ENCODE data around the gene LIN37.
A peak's percentile ranks its signal among the peaks of the same experiment; 100 is the strongest.
"Not testable (repeated sequence)": the region's sequence is repeated elsewhere in the genome, so short reads cannot be mapped to it uniquely, and the experiment has no call there.

LIN37 gene

DNA sequence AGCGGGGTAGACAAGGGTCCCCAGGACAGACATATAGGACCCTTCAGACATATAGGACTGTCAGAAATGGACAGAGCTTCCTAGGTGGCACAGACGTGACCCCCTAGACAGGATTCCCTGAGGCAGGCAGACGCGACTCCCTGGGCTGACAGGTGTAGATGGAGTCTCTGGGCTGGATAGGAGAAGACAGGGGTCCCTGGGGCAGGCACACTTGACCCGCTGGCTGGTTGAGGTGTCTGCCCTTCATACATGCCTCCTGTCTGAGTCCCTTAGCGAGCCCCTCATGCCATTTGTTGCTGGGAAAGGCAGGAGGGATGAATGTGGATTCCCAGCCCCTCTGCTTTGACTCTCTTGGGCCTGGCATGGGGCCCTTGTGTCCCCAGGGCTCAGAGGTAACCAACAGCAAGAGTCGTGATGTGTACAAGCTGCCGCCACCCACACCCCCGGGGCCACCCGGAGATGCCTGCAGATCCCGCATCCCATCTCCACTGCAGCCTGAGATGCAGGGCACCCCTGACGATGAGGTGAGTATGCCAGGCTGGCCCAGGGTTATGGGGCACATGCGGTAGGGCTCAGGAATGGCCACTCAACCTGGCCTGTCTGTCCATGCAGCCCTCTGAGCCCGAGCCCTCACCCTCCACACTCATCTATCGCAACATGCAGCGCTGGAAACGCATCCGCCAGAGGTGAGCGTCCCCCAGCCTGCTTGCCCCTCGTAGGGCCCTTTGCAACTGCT, 5.4 kb downstream of the LIN37 start:
- no peak for DNase-seq

DNA sequence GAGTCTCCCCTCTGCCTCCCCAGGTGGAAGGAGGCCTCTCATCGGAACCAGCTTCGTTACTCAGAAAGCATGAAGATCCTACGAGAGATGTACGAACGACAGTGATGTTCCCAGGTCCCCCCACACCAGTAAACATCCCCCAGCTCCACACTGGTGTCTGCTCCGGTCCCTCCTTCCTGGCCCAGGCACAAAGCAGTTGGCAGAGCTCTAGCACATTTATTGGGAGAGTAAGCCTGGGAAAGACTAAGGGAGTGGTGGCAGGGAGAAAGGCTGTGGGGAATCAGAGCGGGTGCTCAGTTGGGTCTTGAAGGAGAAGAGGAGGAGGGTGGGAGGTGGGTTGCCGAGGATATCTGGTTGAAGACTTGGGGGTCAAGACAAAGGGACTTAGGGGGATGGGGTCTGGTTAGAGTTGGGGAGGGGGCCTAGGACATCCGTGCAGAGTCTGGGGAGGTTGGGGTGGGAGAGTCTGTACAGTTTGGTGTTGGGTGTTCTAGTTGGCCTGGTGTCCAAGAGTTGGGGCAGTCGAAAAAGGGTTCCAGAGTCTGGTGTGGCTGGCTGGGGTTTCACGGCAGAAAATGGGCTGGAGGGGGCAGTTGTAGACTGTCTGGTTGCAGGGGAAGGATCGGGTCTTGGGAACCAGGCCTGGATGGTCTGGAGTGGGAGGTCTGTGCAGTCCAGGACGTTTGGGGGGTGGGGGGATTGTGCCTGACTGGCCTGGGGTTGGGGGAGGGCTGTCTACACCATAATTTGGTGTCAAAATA, 6.2 kb downstream of the LIN37 start:
- no peak for DNase-seq

DNA sequence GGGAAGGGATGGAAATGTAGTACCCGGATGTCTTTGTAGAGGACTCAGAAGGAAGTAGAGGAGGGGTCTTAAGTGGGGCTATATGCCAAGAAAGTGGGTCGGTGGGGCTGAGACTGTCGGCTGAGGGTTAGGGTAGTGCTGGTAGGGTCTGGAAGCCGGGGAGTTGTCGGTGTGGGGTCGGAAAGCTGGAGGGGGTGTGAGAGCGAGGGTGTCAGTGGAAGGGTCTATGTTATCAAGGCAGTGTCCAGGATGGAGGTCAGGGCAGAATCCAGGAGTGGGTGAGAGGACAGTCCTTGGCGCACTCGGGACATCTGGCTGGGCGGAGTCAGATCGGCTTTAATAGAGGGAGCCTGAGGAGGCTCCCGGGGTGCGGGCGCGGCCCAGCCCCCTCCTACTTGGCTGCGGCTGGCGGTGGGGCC, 6.8 kb downstream of the LIN37 start:
- DNase-seq: peak; percentile 15

DNA sequence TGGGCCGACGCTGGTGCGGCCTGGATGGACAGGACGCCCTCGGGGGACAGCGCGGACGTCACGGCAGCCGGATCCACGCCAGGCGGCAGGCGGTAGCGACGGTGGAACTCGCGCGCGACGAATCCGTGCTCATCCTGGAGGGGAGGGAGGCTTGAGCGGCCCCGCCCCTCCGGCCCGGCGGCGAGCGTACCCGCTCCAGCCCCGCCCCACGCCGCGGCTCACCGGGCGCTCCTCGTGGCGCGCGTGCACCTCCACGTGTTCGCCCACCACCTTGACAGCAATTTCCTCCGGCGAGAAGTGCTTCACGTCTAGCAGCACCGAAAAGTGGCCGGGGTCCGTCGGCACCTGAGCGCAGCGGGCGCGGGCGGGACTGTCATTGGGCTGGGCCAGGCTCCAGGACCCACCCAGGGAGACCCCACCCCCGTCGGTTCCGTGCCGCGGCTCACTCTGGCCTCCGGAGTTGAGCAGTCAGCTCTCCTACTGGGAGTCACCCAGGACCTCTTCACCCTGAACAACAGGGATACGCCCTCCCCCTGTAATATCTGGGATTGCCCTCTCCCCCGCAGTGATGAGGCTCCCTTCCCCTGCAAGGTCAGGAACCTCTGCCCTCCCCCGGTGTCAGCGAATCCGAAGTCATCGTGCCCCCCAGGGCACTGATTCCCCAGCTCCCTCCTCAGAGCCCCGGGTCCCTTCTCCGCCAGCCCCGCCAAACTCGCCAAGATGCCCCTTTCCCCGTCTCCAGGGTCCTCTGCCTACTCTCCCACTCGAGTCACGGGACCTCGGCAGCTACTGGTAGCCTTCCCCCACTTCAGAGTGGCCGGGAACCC, 7.4 kb downstream of the LIN37 start:
- no peak for DNase-seq

DNA sequence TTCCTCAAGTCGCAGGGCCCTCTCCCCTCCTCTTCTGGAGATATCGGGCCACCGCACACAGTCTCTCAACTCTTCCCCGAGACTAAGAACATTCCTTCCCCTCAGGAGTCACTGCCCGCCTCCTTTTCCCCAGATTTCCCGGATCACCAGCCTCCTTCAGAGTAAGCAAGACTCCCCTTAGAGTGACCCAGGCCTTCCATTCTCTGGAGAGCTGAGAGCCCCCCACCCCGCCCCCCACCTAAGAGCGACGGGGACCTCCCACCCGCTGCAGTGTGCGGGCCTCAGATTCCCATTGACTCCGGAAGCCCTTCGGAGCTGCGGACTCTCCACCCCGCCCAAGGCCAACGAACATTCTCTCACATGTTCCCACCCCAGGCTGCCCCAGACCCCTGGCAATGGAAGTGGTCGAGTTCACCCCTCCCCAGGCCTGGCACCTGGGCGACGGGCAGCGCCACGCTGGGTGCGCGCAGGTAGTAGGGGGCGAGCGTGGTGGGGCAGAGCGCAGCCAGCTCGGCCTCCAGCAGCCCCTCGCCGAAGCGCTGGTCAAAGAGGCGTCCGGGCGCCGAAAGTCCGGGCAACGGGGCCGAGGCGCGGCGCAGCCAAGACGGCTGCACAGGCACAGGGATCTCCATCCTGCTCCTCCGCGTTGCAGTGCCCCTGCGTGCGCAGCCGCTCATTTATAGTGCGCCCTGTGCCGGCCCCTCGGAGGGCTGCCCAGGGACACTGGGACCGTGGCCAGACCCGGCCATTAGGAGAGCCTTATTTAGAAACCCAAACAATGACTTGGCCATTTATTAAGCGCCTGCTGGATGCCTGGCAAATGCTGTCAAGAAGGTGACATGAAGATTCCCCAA, 8.2 kb downstream of the LIN37 start, which contains the start of gene HSPB6:
TSS of gene HSPB6 (minus strand) at position 653 of the 854 bp plus-strand sequence. CDS start at position 632, 21 bp downstream.
- no peak for DNase-seq

DNA sequence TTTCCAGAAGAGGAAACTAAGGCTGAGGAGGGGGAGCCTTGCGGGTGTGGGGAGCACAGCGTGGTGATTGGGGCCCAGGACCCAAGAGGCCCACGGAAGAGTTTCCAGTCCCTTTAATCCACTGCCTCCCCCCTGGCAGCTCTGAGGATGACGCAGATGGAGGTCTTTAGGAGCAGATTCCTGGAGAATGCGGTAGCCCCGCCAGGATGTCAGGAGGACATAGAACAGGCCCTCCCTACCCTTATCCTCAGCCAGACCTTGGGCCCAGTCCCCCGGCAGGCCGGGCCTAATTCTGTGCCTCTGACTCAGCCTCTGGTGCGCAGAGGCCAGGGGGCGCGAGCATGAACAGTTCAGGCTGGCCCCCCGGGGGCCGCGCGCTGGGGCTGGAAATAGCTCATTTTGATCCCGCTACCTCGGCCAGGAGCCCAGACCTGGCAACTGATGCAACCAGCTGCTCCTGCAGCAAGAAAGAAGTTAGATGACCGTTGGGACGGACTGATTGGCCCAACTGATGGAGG, 8.9 kb downstream of the LIN37 start:
- no peak for DNase-seq

DNA sequence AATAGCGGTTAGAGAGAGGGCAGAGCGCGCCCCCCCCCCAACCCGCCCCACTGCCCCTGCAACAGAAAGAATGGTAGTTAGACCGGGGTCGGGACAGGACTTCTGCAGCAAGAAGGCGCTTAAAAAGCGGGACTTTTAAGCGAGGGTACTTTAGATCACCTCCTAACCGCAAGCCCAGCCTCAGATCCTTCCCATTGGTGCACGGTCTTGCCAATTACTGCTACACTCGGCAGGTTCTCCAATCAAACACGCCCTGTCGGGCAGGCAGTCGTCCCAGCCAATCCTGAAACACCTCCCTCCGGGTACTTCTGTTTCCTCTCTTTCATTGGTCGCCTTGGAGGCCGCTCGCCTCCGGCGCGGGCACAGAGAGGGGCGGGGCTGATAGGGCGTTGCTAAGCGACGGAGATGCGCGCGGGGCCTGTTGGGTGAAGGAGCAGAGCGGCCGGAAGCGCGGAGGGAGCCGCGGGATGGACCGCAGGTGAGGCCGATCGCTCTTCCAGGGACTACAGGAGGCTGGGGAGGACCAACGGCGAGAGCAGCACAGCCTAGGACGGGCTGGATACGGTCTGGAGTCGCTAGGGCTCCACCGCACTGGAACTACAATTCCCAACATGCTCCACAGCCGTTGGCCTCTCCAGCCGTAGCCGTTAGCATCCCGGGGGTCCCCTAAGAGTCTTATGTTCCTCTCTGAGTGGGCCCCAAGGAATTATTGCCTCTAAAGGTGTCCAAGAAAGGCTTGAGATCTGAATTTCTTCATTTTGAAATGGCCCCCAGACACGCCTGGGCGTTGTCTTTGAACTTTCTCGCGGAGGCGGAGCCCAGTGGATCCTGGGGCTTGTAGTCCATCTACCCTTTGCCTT, 9.6 kb downstream of the LIN37 start, which contains the start of gene PROSER3:
TSS of gene PROSER3 (plus strand) at position 428 of the 860 bp plus-strand sequence. CDS start at position 468, 40 bp downstream.
- DNase-seq: peak; percentile 99

DNA sequence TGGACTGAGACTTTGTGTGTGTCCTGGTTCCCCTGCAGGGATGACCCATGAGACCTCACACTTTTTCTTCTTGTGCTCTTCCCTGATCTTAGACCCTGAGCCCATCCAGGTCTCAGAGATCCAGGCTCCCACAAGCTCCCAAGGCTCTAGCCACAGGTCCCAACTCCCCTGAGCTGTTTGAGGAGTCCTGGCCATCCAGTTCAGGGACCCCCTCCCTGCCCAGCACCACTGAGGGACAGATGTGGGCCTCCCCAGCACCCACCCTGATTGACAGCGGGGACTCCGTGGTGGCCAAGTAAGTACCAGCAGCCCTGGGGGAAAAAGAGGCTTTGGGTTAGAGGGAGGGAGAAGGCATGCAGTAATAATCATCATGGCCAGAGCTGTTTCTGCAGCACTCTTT, 11.3 kb downstream of the LIN37 start:
- no peak for DNase-seq

DNA sequence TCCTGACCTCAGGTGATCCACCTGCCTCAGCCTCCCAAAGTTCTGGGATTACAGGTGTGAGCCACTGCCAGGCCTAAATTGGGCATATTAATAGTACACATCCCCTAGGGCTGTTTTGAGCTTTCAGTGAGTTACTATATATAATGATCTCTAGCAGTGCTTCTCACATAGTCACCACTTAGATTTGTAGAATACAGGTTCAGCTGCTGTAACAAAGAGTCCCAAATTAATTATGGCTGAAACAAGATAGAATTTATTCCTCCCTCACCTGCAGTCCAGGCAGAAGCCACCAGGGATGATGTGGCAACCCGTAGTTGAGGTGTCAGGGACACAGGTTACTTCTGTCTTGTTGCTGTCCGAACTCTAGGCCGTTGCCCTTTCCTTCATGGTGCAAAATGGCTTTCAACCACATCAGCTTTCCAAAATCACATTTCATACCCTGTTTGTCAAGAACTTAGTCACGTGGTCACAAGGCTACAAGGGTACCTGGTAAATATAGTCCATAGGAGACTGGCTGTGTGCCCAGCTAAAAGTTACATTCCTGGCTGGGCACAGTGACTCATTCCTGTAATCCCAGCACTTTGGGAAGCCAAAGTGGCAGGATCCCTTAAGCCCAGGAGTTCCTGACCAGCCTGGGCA, 12.5 kb downstream of the LIN37 start:
- DNase-seq: no peak

DNA sequence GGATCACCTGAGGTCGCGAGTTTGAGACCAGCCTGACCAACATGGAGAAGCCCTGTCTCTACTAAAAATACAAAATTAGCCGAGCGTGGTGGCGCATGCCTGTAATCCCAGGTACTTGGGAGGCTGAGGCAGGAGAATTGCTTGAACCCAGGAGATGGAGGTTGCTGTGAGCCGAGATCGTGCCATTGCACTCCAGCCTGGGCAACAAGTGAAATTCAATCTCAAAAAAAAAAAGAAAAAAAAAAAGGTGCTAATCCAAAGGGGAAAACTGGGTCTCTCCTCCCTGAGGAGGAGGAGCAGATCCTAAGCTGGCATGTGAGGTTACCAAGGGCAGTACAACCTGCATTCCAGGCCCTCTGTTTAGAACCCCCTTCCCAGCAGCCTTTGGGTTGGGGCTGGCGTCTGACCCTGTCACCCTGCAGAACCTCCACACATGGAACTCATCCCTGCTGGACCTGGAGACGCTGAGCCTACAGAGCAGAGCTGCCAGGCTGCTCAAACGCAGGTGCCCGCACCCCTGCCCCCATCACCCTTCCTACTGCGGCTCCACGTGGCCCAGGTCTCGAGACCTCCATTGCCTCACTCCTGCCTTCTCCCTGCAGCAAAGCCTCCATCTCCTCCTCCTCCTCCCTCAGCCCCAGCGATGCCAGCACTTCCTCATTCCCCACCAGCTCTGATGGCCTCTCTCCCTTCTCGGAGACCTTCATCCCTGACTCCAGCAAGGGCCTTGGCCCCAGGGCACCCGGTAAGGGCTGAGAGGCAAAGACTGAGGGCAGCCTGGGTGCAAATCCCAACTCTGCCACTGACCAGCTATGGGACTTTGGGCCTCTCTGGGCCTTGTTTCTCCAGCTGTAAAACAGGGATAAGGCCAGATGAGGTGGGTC, 16.3 kb downstream of the LIN37 start:
- DNase-seq: no peak

DNA sequence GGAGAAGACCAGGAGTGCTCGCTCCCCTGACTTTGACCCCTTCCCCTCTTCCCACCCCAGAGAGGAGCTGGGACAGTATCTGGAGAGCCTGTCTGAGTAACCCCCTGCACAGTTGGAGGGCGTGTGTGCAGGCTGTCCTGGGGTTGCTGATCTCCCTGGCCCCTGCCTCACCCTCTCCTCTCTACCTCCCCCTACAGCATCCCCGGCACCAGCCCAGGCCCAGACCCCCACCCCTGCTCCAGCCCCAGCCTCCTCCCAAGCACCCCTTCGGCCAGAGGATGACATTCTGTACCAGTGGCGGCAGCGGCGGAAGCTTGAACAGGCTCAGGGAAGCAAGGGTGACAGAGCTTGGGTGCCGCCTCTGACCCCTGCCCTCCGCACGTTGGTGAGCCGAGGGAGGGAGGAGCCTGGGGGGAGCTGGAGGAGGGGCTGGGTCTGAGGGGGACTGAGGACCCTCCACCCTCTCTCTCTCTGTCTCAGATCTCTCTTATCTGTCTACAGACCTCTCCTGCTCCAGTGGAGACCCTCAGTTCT, 18.3 kb downstream of the LIN37 start:
- DNase-seq: no peak

DNA sequence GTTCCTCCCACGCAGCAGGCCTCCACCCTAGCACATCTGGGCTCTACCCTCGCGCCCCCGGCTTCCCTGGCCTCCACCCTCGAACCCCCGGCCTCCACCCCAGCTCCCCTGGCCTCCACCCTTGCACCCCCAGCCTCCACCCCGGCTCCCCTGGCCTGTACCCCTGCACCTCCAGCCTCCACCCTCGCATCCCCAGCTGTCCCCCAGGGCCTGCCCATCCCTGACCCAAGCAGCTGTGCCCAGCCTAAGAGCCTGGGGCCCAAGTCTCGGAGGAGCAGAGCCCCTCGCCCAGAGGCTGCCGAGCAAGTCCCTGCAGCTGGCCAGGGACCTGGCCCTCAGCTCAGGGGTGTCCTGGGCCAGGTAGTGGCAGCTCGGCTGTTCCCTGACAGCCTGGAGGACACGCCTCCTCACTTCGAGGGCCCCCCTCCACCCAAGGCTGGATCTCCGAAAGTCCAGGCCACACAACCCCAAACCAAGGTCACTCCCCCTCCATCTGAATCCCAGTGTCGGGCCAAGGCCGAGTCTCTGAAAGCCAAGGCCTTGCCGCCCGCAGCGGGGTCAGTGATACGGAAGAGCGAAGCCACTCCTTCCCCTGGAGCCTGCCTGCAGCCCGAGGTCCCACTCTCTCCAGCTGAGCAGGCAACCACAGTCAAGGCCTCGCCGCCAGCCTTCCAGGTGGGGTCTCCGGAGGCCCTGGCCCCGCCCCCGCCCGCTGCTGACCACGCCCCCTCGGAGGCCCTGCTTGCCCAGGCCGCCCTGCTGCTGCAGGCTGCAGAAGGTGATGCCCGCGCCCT, 19.1 kb downstream of the LIN37 start:
- DNase-seq: no peak

DNA sequence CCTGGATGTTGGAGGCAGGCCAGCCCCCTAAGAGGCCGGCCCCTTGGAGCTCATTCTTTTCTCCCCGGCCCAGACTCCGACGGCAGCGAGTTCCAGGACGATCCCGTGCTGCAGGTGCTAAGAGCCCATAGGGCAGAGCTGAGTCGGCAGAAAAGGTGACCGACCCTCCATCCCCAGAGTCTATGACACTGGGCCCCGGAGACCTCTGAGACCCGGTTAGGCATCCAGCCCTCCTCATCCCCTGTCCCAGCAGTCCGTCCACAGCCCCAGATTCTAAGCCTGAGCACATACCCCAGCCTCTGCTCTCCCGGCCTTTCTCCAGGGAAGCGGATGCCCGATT, 19.7 kb downstream of the LIN37 start:
- DNase-seq: no peak

DNA sequence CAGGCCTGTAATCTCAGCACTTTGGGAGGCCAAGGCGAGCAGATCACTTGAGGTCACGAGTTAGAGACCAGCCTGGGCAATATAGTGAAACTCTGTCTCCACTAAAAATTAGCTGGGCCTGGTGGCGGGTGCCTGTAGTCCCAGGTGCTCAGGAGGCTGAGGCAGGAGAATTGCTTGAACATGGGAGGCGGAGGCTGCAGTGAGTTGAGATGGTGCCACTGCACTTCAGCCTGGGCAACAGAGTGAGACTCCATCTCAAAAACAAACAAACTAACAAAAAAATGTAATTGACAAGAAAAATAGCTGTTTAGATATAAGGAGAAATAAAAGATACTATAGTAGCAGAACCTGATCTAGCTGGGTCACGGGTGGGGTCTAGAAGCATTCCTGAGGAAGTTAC, 24.0 kb downstream of the LIN37 start:
- not testable (repeated sequence) for DNase-seq

DNA sequence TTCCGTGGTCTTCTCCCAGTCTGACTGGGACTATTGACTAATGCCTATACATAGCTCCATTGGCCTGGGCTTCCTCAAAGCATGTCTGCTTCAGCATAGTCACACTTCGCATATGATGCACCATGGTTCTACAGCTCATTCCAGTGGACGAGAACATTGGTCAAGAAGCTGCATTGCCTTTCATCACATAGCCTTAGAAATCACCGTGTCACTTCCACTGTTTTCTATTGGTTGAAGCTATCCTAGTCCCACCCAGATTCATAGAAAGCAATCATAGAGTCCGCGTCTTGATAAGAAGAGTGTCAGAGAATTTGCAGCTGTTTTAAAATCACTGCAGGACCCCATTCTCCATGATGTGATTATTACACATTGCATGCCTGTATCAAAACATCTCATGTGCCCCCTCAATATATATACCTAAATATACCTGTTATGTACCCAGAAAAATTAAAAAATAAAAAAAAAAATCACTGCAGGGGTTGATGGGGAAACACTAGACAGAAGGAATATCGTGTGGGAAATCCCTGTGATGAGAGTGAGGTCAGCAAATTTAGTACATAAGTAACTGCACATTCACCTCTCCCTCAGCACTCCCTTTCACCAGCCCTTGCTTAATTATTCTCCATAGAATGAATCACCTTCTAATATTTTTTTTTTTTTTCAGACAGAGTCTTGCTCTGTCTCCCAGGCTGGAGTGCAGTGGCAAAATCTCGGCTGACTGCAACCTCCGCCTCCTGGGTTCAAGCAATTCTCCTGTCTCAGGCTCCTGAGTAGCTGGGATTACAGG, 24.8 kb downstream of the LIN37 start:
- DNase-seq: no peak

DNA sequence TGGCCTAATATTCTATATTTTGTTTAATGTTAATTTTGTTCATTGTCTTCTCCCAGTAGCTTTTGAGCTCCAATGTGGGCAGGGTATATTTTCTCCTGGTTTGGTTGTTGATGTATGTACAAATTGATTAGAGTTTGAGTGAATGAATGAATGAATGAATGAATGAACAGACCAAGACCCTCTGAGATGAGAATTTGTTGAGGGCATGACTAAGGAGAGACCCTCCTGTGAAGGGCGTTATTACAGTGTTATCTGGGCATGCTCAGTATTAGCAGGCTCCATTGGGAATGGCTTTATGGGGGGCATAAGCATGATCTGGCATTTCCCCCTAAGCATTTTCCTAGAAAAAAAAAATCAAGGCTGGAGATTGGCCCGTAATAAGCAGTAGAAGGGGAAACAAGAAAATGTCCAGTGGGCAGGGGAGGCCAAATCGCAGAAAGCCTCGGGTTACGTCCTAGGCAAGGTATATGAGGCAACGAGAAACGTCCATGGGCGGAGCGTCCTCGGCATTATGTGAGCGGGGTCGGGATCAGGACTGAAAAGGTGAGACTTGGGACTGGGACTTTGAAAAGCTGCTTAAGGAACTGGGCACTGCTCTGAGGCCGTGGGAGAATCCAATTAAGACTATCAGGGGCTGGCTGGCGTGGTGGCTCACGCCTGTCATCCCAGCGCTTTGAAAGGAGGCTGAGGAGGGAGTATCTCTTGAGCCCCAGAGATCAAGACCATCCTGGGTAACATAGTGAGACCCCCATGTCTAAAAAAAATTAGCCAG, 26.1 kb downstream of the LIN37 start:
- DNase-seq: no peak

DNA sequence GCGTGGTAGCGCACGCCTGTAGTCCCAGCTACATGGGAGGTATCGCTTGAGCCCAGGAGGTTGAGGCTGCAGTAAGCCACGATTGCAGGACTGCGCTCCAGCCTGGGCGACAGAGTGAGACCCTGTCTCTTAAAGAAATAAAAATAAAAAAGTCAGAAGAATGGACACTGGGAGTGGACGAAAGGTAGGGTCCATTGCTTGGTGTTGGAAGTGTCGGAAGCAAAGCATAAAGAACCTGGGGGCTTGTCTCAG, 26.6 kb downstream of the LIN37 start:
- DNase-seq: no peak
